ENCODE results near the gene PIP4K2C. TPM values are rescaled to one million over a fixed set of nuclear protein-coding genes. Genes with fewer than 3 reads are reported as not detected.
A peak's percentile ranks its signal among the peaks of the same experiment; 100 is the strongest.
"Not testable (repeated sequence)": the region's sequence is repeated elsewhere in the genome, so short reads cannot be mapped to it uniquely, and the experiment has no call there.

The PIP4K2C gene
- total RNA-seq, 6 experiments from 2014 or later, result 11.3 to 27.6 (median 12.8) TPM

DNA sequence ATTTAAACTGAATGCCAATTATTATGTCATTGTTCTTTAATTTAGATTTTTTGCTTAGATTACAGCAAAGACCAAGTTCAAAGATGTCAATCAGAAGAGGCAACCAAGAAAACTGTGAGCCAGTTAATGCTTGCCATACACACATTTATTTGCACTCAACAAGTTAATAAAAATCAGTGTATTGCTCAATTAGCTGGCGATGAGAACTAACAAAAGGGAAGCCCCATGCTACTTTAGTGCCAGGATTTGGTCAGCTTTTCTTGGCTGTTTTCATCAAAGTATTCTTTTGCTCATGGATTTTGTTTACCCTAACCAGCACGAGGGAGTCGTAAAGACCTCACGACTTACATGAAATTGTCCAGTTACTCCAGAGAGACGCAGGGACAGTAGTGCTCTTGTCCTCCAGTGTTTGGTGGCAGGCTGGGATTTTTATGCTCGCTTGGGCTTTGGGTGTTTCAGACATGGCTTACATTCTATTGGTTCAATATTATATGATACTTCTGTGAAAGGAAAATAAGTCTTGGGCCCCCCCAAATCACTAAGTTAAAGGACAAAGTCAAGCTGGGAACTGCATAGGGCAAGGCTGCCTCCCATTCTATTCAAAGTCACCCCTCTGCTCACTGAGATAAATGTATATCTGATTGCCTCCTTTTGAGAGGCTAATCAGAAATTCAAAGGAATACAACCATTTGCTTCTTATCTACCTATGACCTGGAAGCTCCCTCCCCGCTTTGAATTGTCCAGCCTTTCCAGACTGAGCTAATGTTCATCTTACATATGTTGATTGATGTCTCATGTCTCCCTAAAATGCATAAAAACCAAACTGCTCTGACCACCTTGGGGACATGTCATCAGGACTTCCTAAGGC is 49.4 kb downstream of the PIP4K2C start:
- peaks cover 0 to 9% of the 10 kb centered on the region in 2 donors for H3K27me3 ChIP-seq
- H3K27ac ChIP-seq, result no peak overlapping the region
- TF ChIP-seq POLR2A (IDR thresholded peaks at IDR 0.05), result no peak
- no peak for TF ChIP-seq CTCF (IDR thresholded peaks at IDR 0.05)
- intact Hi-C loops (cut with DNase I), result no loop called here
- H3K9me3 ChIP-seq, result no peaks in the 10 kb centered on the region
- H3K4me1 ChIP-seq, result no peaks in the 10 kb centered on the region
- ATAC-seq (peak in 2 of 4 donors; percentile 22 to 69), DNase-seq (no peak)
- no peak overlapping the region for H3K4me3 ChIP-seq
- WGBS (ENCODE audit: insufficient coverage, low coverage, low lambda C conversion rate, missing lambda C conversion rate), result 42% methylated on average over 7 of the region's 7 CpGs
- H3K36me3 ChIP-seq, result no peaks in the 10 kb centered on the region

- DNase-seq (no peak), ATAC-seq (no peak)
- 24% methylated on average over 4 of the region's 5 CpGs for WGBS (ENCODE audit: insufficient coverage, low coverage, low lambda C conversion rate, missing lambda C conversion rate)
- H3K27ac ChIP-seq, result no peak overlapping the region
- TF ChIP-seq CTCF (IDR thresholded peaks at IDR 0.05) (no peak), POLR2A (IDR thresholded peaks at IDR 0.05) (no peak)
- no peaks in the 10 kb centered on the region for H3K27me3 ChIP-seq
- H3K4me3 ChIP-seq, result no peak overlapping the region
- no peaks in the 10 kb centered on the region for H3K36me3 ChIP-seq
- intact Hi-C loops (cut with DNase I), result no loop called here
- no peaks in the 10 kb centered on the region for H3K4me1 ChIP-seq
- no peaks in the 10 kb centered on the region for H3K9me3 ChIP-seq
Observed at GRCh38 chr12:57641699-57642442, 50.9 kb downstream of the PIP4K2C start.

DNA sequence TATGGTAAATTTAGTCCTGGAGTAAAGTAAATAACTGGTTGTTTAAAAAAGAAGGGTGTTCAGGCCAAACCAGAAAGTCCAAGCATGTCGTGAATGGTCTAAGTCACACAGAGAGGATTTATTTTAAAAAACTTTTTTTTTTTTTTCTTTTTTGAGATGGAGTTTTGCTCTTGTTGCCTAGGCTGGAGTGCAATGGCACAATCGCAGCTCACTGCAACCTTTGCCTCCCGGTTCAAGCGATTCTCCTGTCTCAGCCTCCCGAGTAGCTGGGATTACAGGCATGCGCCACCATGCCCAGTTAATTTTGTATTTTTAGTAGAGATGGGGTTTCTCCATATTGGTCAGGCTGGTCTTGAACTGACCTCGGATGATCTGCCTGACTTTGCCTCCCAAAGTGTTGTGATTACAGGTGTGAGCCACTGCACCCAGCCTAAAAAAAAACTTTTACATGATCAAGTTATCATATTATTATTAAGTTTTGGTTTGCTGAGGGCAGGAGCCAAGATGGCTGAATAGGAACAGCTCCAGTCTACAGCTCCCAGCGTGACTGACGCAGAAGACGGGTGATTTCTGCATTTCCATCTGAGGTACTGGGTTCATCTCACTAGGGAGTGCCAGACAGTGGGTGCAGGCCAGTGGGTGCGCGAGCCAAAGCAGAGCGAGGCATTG is 55.1 kb downstream of the PIP4K2C start:
- H3K36me3 ChIP-seq; H3K4me3 ChIP-seq; DNase-seq; H3K9me3 ChIP-seq; H3K27me3 ChIP-seq; H3K27ac ChIP-seq; intact Hi-C loops (cut with DNase I); H3K4me1 ChIP-seq; ATAC-seq: not testable (repeated sequence)
- WGBS (ENCODE audit: insufficient coverage, low coverage, low lambda C conversion rate, missing lambda C conversion rate), result 56% methylated on average over 10 of the region's 13 CpGs

DNA sequence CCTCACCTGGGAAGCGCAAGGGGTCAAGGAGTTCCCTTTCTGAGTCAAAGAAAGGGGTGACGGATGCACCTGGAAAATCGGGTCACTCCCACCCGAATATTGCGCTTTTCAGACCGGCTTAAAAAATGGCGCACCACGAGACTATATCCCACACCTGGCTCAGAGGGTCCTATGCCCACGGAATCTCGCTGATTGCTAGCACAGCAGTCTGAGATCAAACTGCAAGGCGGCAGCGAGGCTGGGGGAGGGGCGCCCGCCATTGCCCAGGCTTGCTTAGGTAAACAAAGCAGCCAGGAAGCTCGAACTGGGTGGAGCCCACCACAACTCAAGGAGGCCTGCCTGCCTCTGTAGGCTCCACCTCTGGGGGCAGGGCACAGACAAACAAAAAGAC is 55.7 kb downstream of the PIP4K2C start:
- H3K4me1 ChIP-seq; ATAC-seq; H3K9me3 ChIP-seq; H3K27me3 ChIP-seq; intact Hi-C loops (cut with DNase I); DNase-seq; H3K27ac ChIP-seq; H3K36me3 ChIP-seq; H3K4me3 ChIP-seq: not testable (repeated sequence)
- WGBS (ENCODE audit: insufficient coverage, low coverage, low lambda C conversion rate, missing lambda C conversion rate), result 90% methylated on average over 6 of the region's 15 CpGs

Other genes with a start within 250 kb of the PIP4K2C start
- 10 to 100 TPM; 25.3 to 48.0 (median 35.9) TPM for gene R3HDM2, start 160.1 kb upstream of the PIP4K2C start, total RNA-seq
- 100 to 1,000 TPM in 1 of 6 experiments, 10 to 100 TPM in 5; 14.7 to 123 (median 63.6) TPM for gene INHBC, start 156.4 kb upstream of the PIP4K2C start, total RNA-seq
- 100 to 1,000 TPM in 4 of 6 experiments, 10 to 100 TPM in 2; 17.4 to 302 (median 150) TPM for gene INHBE, start 135.9 kb upstream of the PIP4K2C start, total RNA-seq
- under 1 TPM; 0.16 to 0.74 (median 0.55) TPM for gene GLI1, start 131.4 kb upstream of the PIP4K2C start, total RNA-seq
- 10 to 100 TPM in 1 of 6 experiments, 1 to 10 TPM in 5; 3.5 to 11.0 (median 6.8) TPM for gene ARHGAP9, start 111.3 kb upstream of the PIP4K2C start, total RNA-seq
- 10 to 100 TPM; 53.4 to 66.6 (median 60.4) TPM for gene MARS1, start 103.1 kb upstream of the PIP4K2C start, total RNA-seq
- 10 to 100 TPM; 11.3 to 26.7 (median 18.7) TPM for gene DDIT3, start 70.7 kb upstream of the PIP4K2C start, total RNA-seq
- gene MBD6, start 68.4 kb upstream of the PIP4K2C start, total RNA-seq, result 10 to 100 TPM in 5 of 6 experiments, 1 to 10 TPM in 1; 7.4 to 61.1 (median 39.3) TPM
- gene DCTN2, start 44.0 kb upstream of the PIP4K2C start, total RNA-seq, result 10 to 100 TPM; 28.4 to 80.0 (median 36.0) TPM
- gene KIF5A, start 41.1 kb upstream of the PIP4K2C start, total RNA-seq, result under 1 TPM in 1 of 6 experiments, not detected in 5; 0.02 TPM
- gene DTX3, start 13.6 kb downstream of the PIP4K2C start, total RNA-seq, result 1 to 10 TPM in 5 of 6 experiments, under 1 TPM in 1; 0.86 to 2.7 (median 1.9) TPM
- 1 to 10 TPM in 5 of 6 experiments, under 1 TPM in 1; 0.92 to 2.0 (median 1.3) TPM for gene ARHGEF25, start 20.2 kb downstream of the PIP4K2C start, total RNA-seq
- 1 to 10 TPM in 3 of 6 experiments, under 1 TPM in 3; 0.44 to 3.6 (median 0.78) TPM for gene B4GALNT1, start 42.0 kb downstream of the PIP4K2C start, total RNA-seq
- 100 to 1,000 TPM; 179 to 245 (median 210) TPM for gene OS9, start 102.9 kb downstream of the PIP4K2C start, total RNA-seq
- gene AGAP2, start 147.6 kb downstream of the PIP4K2C start, total RNA-seq, result under 1 TPM; 0.26 to 0.87 (median 0.57) TPM
- gene TSPAN31, start 153.8 kb downstream of the PIP4K2C start, total RNA-seq, result 10 to 100 TPM; 15.1 to 34.4 (median 20.6) TPM
- 10 to 100 TPM; 23.3 to 47.3 (median 31.8) TPM for gene CDK4, start 161.1 kb downstream of the PIP4K2C start, total RNA-seq
- 1 to 10 TPM; 2.1 to 3.9 (median 3.3) TPM for gene MARCHF9, start 163.9 kb downstream of the PIP4K2C start, total RNA-seq
- gene CYP27B1, start 175.9 kb downstream of the PIP4K2C start, total RNA-seq, result 1 to 10 TPM in 3 of 6 experiments, under 1 TPM in 3; 0.25 to 1.4 (median 0.81) TPM
- 10 to 100 TPM in 5 of 6 experiments, 1 to 10 TPM in 1; 9.7 to 13.6 (median 10.3) TPM for gene METTL1, start 180.9 kb downstream of the PIP4K2C start, total RNA-seq
- 1 to 10 TPM; 3.2 to 5.5 (median 3.7) TPM for gene EEF1AKMT3, start 181.4 kb downstream of the PIP4K2C start, total RNA-seq
- gene TSFM, start 191.6 kb downstream of the PIP4K2C start, total RNA-seq, result 10 to 100 TPM; 25.6 to 40.2 (median 30.9) TPM
- gene AVIL, start 227.5 kb downstream of the PIP4K2C start, total RNA-seq, result 1 to 10 TPM; 1.5 to 6.3 (median 5.0) TPM

All from right lobe of liver (tissue), 6 donors.